Smooth muscle cell (in vitro differentiated cells): ENCODE results near the gene MCM5. TPM values are rescaled to one million over a fixed set of nuclear protein-coding genes. Genes with fewer than 3 reads are reported as not detected.

Experiments used
- DNase-seq: peaks from one replicate; lab custom pipeline; 2025; ENCODE audit not compliant: unreplicated experiment; lab: John Stamatoyannopoulos, UW
- H2AFZ ChIP-seq: fragments of 200-600 bp; sonication (generic); 2 replicates; pipeline ENCODE4 v1.6.0; 2016; ENCODE audit warnings: antibody characterized with exemption, low read depth, mild to moderate bottlenecking
- H3F3A ChIP-seq: fragments of 200-600 bp; sonication (generic); 2 replicates; pipeline ENCODE4 v1.6.0; 2017; ENCODE audit warnings: antibody characterized with exemption, low read depth
- H3K27ac ChIP-seq: fragments of 200-600 bp; sonication (generic); 2 replicates; pipeline ENCODE4 v1.5.1; 2016; ENCODE audit warnings: low read depth, mild to moderate bottlenecking
- H3K27me3 ChIP-seq: fragments of 200-600 bp; sonication (generic); 2 replicates; pipeline ENCODE4 v1.6.1; 2016; ENCODE audit warnings: low read depth, mild to moderate bottlenecking
- H3K36me3 ChIP-seq: fragments of 200-600 bp; sonication (generic); 2 replicates; pipeline ENCODE4 v1.5.1; 2016; ENCODE audit warnings: low read depth
- H3K4me1 ChIP-seq: fragments of 200-600 bp; sonication (generic); 2 replicates; pipeline ENCODE4 v1.5.1; 2016; ENCODE audit warnings: low read depth
- H3K4me2 ChIP-seq: fragments of 200-600 bp; sonication (generic); 2 replicates; pipeline ENCODE4 v1.6.0; 2016; ENCODE audit warnings: mild to moderate bottlenecking
- H3K4me3 ChIP-seq: fragments of 200-600 bp; sonication (generic); 2 replicates; pipeline ENCODE4 v1.5.1; 2016; ENCODE audit warnings: mild to moderate bottlenecking
- H3K79me2 ChIP-seq: fragments of 200-600 bp; sonication (generic); 2 replicates; pipeline ENCODE4 v1.6.0; 2016; ENCODE audit warnings: low read depth, mild to moderate bottlenecking
- H3K9ac ChIP-seq: fragments of 200-600 bp; sonication (generic); 2 replicates; pipeline ENCODE4 v1.6.0; 2016; ENCODE audit warnings: low read depth
- H3K9me3 ChIP-seq: fragments of 200-600 bp; sonication (generic); replicated peaks from 2 replicates; pipeline ENCODE4 v1.5.1; 2016; ENCODE audit warnings: low read depth
- H4K20me1 ChIP-seq: fragments of 200-600 bp; sonication (generic); 2 replicates; pipeline ENCODE4 v1.6.0; 2016; ENCODE audit warnings: low read depth
- CTCF ChIP-seq: fragments of 200-600 bp; sonication (generic); IDR thresholded peaks from 2 replicates; pipeline ENCODE4 v1.5.1; 2017; ENCODE audit warnings: borderline replicate concordance, mild to moderate bottlenecking, antibody characterized with exemption; ENCODE audit not compliant: insufficient read depth, poor library complexity, severe bottlenecking
- WGBS: methylation state at CpG from one replicate; pipeline ENCODE4 v1.1.7; 2016; ENCODE audit warnings: low lambda C conversion rate; 5-methylcytosine and 5-hydroxymethylcytosine counted together
- polyA plus RNA-seq: library from polyadenylated mRNA; unstranded; fragments of >200 nt; fragmentation: Nextera tagmentation; extraction: Ambion mirVana; gene quantifications from 2 replicates; pipeline ENCODE4 v1.2.1, GENCODE V29; 2016
- total RNA-seq: library from RNA; depleted of rRNA; stranded (reverse); fragments of >200 nt; gene quantifications from 2 replicates; pipeline ENCODE4 v1.2.3, GENCODE V29; 2014

The MCM5 gene
- total and polyA plus RNA-seq, 2 experiments from 2014 or later: 28.7 to 31.9 TPM

DNA sequence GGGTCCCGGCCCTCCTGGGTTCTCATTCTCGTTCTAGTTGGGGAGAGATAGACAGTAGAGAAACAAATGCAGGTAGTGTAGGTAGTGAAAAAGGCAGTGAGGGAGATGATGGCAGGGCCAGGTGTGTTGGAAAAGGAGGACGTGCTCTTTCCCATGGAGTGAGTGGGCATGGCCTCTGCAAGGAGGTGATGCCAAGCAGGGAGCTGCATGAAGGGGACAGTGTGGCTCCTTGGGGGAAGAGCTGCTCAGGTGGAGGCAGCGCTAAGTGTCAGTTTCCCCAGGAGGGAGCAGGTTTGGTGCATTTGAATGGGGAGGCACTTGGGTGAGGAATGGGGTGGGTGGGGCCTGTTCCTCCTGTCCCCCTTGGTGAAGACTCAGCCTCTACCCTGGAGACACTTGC, 22.2 kb downstream of the MCM5 start:
- Histone ChIP-seq H3K4me2 (no peak overlapping the region), H3F3A (no peaks in the 10 kb centered on the region), H3K4me1 (peaks cover 10% of the 10 kb centered on the region), H4K20me1 (no peaks in the 10 kb centered on the region), H3K9me3 (no peaks in the 10 kb centered on the region), H3K27ac (no peak overlapping the region), H3K9ac (no peak overlapping the region), H2AFZ (no peak overlapping the region), H3K36me3 (no peaks in the 10 kb centered on the region), H3K4me3 (no peak overlapping the region), H3K27me3 (no peaks in the 10 kb centered on the region), H3K79me2 (no peaks in the 10 kb centered on the region)
- no peak for DNase-seq
- WGBS: over 99% methylated on average over 4 of the region's 4 CpGs
- no peak for TF ChIP-seq CTCF

- no peak overlapping the region for H3K27ac ChIP-seq
- H3K27me3 ChIP-seq: no peaks in the 10 kb centered on the region
- over 99% methylated on average over 9 of the region's 9 CpGs for WGBS
- H3K4me2 ChIP-seq: no peak overlapping the region
- H3K36me3 ChIP-seq: no peaks in the 10 kb centered on the region
- H3K4me1 ChIP-seq: peaks cover 13% of the 10 kb centered on the region
- H3K79me2 ChIP-seq: no peaks in the 10 kb centered on the region
- H3K9ac ChIP-seq: no peak overlapping the region
- no peaks in the 10 kb centered on the region for H3K9me3 ChIP-seq
- H3K4me3 ChIP-seq: no peak overlapping the region
- no peaks in the 10 kb centered on the region for H3F3A ChIP-seq
- no peak overlapping the region for H2AFZ ChIP-seq
- DNase-seq: no peak
- TF ChIP-seq CTCF: no peak
- H4K20me1 ChIP-seq: no peaks in the 10 kb centered on the region
These were observed 23.0 kb downstream of the MCM5 start for GRCh38 chr22:35422936-35423335.

- DNase-seq: no peak
- TF ChIP-seq CTCF: no peak
- no peaks in the 10 kb centered on the region for H3K27me3 ChIP-seq
- H3K4me1 ChIP-seq: peaks cover 13% of the 10 kb centered on the region
- no peaks in the 10 kb centered on the region for H3K9me3 ChIP-seq
- WGBS: 98% methylated on average over 26 of the region's 26 CpGs
- H3K27ac ChIP-seq: no peak overlapping the region
- no peaks in the 10 kb centered on the region for H4K20me1 ChIP-seq
- H3K79me2 ChIP-seq: no peaks in the 10 kb centered on the region
- no peak overlapping the region for H3K4me3 ChIP-seq
- H3K36me3 ChIP-seq: no peaks in the 10 kb centered on the region
- H3F3A ChIP-seq: no peaks in the 10 kb centered on the region
- no peak overlapping the region for H2AFZ ChIP-seq
- no peak overlapping the region for H3K9ac ChIP-seq
- no peak overlapping the region for H3K4me2 ChIP-seq
These were observed 24.1 kb downstream of the MCM5 start for GRCh38 chr22:35424081-35424480.

- Histone ChIP-seq H3K27ac (no peak overlapping the region), H3F3A (no peaks in the 10 kb centered on the region), H3K4me3 (no peak overlapping the region), H3K9me3 (no peaks in the 10 kb centered on the region), H3K36me3 (no peaks in the 10 kb centered on the region), H3K27me3 (no peaks in the 10 kb centered on the region), H2AFZ (no peak overlapping the region), H3K9ac (no peak overlapping the region), H3K79me2 (no peaks in the 10 kb centered on the region), H3K4me1 (peaks cover 13% of the 10 kb centered on the region), H3K4me2 (no peak overlapping the region), H4K20me1 (no peaks in the 10 kb centered on the region)
- no peak for DNase-seq
- TF ChIP-seq CTCF: no peak
- 96% methylated on average over 7 of the region's 7 CpGs for WGBS
These were observed 24.8 kb downstream of the MCM5 start for GRCh38 chr22:35424761-35425160.
